Measurements from ENCODE around the gene NDUFAF7. TPM values are rescaled to one million over a fixed set of nuclear protein-coding genes. Genes with fewer than 3 reads are reported as not detected.
"Not testable (repeated sequence)": the region's sequence is repeated elsewhere in the genome, so short reads cannot be mapped to it uniquely, and the experiment has no call there.

The NDUFAF7 gene
- total and polyA plus RNA-seq, 2 donors from 2014 or later = 13.1 to 15.1 TPM

DNA sequence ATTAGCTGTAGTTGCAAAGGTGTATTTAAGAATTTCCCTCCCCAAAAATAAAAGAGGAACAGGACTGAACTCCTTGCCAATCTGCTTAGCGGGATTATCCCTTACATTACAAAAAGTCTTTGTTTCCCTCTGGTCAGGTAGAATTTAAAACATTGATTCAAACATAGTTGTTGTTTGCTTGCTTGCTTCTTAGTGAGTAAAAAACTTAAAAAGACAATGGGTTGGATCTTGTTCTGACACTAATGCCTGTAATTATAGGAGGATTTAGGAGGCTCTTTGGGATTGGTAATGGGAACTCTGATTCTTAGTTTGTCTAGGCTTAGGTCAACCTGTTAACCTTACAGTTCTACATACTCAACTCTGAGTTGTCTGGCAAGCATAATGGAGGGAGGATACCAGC is 38.9 kb upstream of the NDUFAF7 start:
- Histone ChIP-seq H3K9me3 (ENCODE audit: control insufficient read depth in 2 of 3, insufficient read depth in 1 of 3, low read length in 3 of 3) (no peaks in the 10 kb centered on the region), H3K27ac (ENCODE audit: low read depth in 2 of 2, low read length in 2 of 2) (no peak overlapping the region), H3K27me3 (ENCODE audit: control insufficient read depth, insufficient read depth, low read length) (no peaks in the 10 kb centered on the region), H3K9ac (ENCODE audit: low read length in 3 of 3) (no peak overlapping the region), H3K4me3 (ENCODE audit: low read length in 3 of 3) (no peak overlapping the region), H3K4me1 (ENCODE audit: control insufficient read depth in 2 of 3, insufficient read depth in 2 of 3, low read depth in 1 of 3, low read length in 3 of 3) (peaks cover 0 to 4% (median 0%) of the 10 kb centered on the region in 3 donors), H3K36me3 (ENCODE audit: control insufficient read depth in 2 of 3, insufficient read depth in 3 of 3, low read length in 3 of 3) (no peaks in the 10 kb centered on the region)
- intact Hi-C loops (cut with DNase I) = no loop called here
- FAIRE-seq = no peak
- TF ChIP-seq, protein P1, sequence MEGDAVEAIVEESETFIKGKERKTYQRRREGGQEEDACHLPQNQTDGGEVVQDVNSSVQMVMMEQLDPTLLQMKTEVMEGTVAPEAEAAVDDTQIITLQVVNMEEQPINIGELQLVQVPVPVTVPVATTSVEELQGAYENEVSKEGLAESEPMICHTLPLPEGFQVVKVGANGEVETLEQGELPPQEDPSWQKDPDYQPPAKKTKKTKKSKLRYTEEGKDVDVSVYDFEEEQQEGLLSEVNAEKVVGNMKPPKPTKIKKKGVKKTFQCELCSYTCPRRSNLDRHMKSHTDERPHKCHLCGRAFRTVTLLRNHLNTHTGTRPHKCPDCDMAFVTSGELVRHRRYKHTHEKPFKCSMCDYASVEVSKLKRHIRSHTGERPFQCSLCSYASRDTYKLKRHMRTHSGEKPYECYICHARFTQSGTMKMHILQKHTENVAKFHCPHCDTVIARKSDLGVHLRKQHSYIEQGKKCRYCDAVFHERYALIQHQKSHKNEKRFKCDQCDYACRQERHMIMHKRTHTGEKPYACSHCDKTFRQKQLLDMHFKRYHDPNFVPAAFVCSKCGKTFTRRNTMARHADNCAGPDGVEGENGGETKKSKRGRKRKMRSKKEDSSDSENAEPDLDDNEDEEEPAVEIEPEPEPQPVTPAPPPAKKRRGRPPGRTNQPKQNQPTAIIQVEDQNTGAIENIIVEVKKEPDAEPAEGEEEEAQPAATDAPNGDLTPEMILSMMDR (IDR thresholded peaks at IDR 0.05; ENCODE audit: borderline replicate concordance, extremely low read depth, insufficient read depth) = no peak
- no peak for DNase-seq

GRCh38 chr2:37195862-37196319 is 35.6 kb upstream of the NDUFAF7 start:
- H3K27me3 ChIP-seq (ENCODE audit: control insufficient read depth, insufficient read depth, low read length); DNase-seq; FAIRE-seq; H3K9me3 ChIP-seq (ENCODE audit: control insufficient read depth in 2 of 3, insufficient read depth in 1 of 3, low read length in 3 of 3); H3K4me1 ChIP-seq (ENCODE audit: control insufficient read depth in 2 of 3, insufficient read depth in 2 of 3, low read depth in 1 of 3, low read length in 3 of 3); intact Hi-C loops (cut with DNase I); H3K36me3 ChIP-seq (ENCODE audit: control insufficient read depth in 2 of 3, insufficient read depth in 3 of 3, low read length in 3 of 3): not testable (repeated sequence)
- H3K27ac ChIP-seq (ENCODE audit: low read depth in 2 of 2, low read length in 2 of 2) = peak overlapping the region; percentile 93 to 98
- peak overlapping the region; percentile 65 to 97 (median 91) for H3K4me3 ChIP-seq (ENCODE audit: low read length in 3 of 3)
- peak overlapping the region in 2 of 3 donors; percentile 77 to 93 for H3K9ac ChIP-seq (ENCODE audit: low read length in 3 of 3)

DNA sequence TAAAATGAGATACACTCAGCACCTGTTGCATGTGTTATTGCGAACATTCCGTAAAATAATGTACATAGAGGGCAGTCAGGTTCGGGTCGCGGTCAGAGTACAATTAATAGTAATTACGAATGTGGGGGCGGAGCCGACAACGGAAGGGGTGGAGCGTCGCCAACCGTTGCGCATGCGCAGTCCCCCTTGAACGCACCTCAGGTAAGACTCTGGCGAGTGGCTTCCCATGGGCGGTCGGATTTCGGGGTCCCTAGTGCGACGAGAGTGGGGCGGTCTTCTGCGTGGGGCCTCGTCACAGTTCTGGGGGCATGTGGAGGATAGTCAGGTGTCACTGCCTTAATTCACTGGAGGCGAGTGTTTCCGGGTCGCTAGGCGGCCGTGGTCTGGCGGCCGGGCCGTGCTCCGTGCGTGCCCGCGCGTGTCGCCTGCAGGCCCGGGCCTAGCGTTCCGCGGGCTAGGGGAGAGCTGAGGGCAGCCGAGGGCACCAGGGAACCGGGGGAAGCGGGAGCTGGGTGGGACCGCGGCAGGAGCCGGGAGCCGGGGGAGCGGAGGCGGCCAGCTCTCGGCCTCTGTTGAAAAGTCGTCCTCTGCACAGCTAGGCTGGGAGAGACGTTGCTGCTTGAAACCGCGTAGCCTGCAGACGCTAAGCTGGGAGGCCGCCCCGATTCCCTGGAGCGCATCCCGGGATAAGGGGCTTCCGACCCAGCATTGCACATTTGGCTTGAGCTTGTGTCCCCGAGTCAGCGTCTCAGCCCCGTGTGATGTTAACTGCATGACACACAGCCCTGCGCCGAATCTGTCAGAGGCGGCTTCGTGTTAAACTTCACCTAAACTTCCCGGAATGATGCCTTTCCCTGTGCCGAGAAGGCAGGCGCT is 34.9 kb upstream of the NDUFAF7 start, which contains the start of gene CEBPZOS:
CEBPZOS (plus strand) TSS at position 177 of the 876 bp plus-strand sequence. CDS start 3,209 bp downstream, outside the sequence.
- TF ChIP-seq, protein P1 (IDR thresholded peaks at IDR 0.05; ENCODE audit: borderline replicate concordance, extremely low read depth, insufficient read depth) = no peak
- H3K27me3 ChIP-seq (ENCODE audit: control insufficient read depth, insufficient read depth, low read length) = no peaks in the 10 kb centered on the region
- peaks cover 2 to 5% (median 4%) of the 10 kb centered on the region in 3 donors for H3K36me3 ChIP-seq (ENCODE audit: control insufficient read depth in 2 of 3, insufficient read depth in 3 of 3, low read length in 3 of 3)
- intact Hi-C loops (cut with DNase I) = no loop called here
- peak within 1 kb of the TSS; percentile 93 to 98 for H3K27ac ChIP-seq (ENCODE audit: low read depth in 2 of 2, low read length in 2 of 2)
- peak; percentile 88 to 94 (median 92) for DNase-seq
- peak within 1 kb of the TSS; percentile 77 to 93 (median 82) for H3K9ac ChIP-seq (ENCODE audit: low read length in 3 of 3)
- peak within 1 kb of the TSS; percentile 65 to 97 (median 91) for H3K4me3 ChIP-seq (ENCODE audit: low read length in 3 of 3)
- peaks cover 0 to 4% (median 0%) of the 10 kb centered on the region in 3 donors for H3K4me1 ChIP-seq (ENCODE audit: control insufficient read depth in 2 of 3, insufficient read depth in 2 of 3, low read depth in 1 of 3, low read length in 3 of 3)
- no peaks in the 10 kb centered on the region for H3K9me3 ChIP-seq (ENCODE audit: control insufficient read depth in 2 of 3, insufficient read depth in 1 of 3, low read length in 3 of 3)
- no peak for FAIRE-seq

- peaks cover 0 to 2% (median 0%) of the 10 kb centered on the region in 3 donors for H3K9me3 ChIP-seq (ENCODE audit: control insufficient read depth in 2 of 3, insufficient read depth in 1 of 3, low read length in 3 of 3)
- H3K27me3 ChIP-seq (ENCODE audit: control insufficient read depth, insufficient read depth, low read length) = no peaks in the 10 kb centered on the region
- TF ChIP-seq, protein P1 (IDR thresholded peaks at IDR 0.05; ENCODE audit: borderline replicate concordance, extremely low read depth, insufficient read depth) = no peak
- peaks cover 0 to 4% (median 0%) of the 10 kb centered on the region in 3 donors for H3K4me1 ChIP-seq (ENCODE audit: control insufficient read depth in 2 of 3, insufficient read depth in 2 of 3, low read depth in 1 of 3, low read length in 3 of 3)
- FAIRE-seq (no peak), DNase-seq (no peak)
- peaks cover 8 to 10% (median 9%) of the 10 kb centered on the region in 3 donors for H3K36me3 ChIP-seq (ENCODE audit: control insufficient read depth in 2 of 3, insufficient read depth in 3 of 3, low read length in 3 of 3)
- H3K4me3 ChIP-seq (ENCODE audit: low read length in 3 of 3) = no peak overlapping the region
- no peak overlapping the region for H3K27ac ChIP-seq (ENCODE audit: low read depth in 2 of 2, low read length in 2 of 2)
- no peak overlapping the region for H3K9ac ChIP-seq (ENCODE audit: low read length in 3 of 3)
- intact Hi-C loops (cut with DNase I) = no loop called here
Observed at GRCh38 chr2:37198681-37199065, 32.8 kb upstream of the NDUFAF7 start.

Measured in kidney (tissue), 14 donors.